Amygdala (tissue), 56 donors: ENCODE results near the gene STEAP3.

Source experiments
- DNase-seq, 56 donors: peaks; one replicate each; lab custom pipeline; 2025; lab: John Stamatoyannopoulos, UW

The STEAP3 gene

DNA sequence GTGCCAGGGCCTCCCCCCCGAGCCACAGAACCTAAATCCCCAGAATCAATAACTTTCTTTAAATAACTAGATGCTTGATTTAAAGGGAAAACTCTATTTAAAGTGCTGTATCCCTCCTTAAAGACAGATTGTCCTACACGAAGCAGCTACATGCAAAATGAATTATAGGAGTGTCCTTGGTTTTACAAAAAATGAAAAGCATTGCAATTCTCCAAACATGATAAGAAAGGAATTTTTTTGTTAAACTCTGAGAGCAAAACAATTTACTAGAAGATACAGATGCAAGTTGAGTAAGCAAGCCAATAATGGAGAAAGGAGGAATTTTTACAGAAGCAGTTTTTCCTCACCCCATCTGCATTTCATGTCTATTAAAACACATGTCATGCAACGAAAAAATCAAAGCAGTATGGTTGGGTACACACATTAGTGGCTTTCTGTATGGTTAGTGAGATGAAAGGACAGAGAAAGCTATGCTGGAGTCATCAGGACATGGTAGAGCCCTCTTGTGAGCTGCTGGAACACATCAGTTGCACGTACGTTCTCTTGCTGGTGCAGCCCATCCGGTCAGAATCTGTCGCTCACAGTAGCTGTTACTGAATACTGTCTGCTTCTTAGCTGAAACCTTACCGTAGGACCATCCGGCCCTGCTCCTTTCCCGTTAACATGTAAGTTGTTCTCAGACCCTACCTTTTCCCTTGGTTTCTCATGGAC, 25.9 kb upstream of the STEAP3 start:
- no peak for DNase-seq

DNA sequence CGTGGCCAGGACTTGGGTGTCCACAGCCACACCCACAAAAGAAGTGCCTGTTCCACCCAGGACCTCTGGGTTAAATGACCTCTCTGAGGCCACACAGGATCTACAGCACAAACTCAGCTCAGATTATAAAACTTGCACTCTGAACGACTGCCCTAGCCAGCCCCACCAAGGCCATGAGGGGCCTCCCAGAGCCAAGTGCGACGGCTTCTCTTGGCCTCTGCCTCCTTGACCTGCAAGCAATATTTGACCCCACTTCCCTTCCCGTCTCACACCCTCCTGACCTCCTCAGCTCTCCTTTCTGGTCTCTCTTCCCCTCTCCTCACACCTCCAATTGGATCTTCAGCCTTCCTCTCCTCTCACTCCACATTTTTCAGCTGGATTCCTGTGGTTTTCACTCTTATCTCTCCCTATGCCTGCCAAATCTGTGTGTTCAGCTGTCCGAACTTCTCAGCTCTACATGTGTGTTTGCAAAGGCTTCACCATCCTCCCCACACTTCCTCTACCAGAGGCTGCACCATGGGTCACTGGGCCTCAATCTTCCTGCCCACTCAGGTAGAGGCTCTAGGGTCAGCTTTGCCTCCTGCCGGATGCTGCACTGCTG, 25.3 kb upstream of the STEAP3 start:
- no peak for DNase-seq

- DNase-seq: no peak
These were observed 21.8 kb upstream of the STEAP3 start for GRCh38 chr2:119201815-119202214.

- DNase-seq: no peak
These were observed 20.9 kb upstream of the STEAP3 start for GRCh38 chr2:119202610-119203310.

DNA sequence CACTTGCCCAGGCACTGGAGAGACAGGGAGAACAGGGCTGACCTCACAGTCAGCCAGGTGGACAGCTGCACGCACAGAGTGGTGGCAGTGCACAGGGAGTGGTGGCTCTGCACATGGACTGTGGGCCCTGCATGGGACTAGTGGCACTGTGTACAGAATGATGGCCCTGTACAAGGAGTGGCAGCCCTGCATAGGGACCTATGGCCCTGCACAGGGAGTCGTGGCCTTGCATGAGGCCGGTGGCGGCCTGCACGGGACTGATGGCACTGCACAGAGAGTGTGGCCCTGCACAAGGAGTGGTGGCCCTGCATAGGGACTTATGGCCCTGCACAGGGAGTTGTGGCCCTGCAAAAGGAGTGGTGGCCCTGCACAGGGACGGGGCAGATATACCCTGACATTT, 19.1 kb upstream of the STEAP3 start:
- no peak for DNase-seq

DNA sequence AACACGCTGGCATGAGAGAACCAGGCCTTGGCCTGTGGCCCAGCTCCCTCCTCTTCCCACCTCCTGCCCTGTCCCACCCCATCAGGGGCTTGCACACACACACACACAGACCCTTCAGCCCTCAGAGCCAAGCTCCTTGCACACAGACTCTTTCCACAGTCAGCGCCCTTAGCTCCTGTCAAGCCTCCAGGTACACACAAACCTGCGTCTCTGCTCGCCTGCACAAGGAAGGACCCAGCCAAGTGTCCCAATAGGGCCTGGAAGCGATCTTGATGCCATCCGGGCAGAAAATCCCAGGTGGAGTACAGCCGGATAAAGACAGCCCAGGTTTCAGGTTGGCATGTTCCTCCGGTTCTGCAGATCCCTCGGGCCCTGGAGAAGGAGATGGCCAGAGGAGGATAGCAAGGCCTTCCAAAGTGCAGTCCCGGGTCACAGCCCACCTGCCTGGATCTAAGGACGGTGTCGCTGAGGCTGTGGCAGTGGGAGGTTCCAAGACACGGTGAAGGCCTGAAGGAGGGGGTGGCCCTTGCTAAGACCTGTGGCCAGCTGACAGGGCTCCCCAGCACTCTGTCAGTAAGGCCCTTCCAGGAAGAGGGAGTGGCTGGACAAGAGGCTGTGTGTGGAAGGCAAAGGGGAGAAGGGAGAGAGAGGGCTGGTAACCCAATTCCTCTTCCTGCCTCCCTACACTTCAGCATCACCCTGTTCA, 18.5 kb upstream of the STEAP3 start:
- no peak for DNase-seq

DNA sequence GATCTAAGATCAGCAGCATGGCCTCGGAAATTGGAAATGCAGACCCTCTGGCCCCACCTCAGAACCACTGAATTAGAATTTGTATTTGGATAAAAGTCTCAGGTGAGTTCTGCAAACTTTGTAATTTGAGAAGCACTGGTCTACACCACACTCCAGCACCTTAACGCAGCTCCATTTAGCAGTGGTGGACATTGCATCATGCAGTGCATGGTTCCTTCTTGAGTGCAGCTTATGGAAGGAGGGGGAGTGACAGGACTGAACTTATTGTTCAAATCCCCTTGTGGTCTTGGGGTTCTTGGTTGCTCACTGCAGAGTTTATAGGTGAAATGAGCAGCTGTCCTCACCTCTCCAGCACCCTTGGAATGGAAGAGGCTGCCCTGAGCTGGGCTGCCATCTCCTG, 17.4 kb upstream of the STEAP3 start:
- DNase-seq: no peak

GRCh38 chr2:119207447-119207846, 16.2 kb upstream of the STEAP3 start:
- no peak for DNase-seq

- DNase-seq: no peak
These were observed 14.8 kb upstream of the STEAP3 start for GRCh38 chr2:119208791-119209203.

GRCh38 chr2:119212139-119212800, 11.4 kb upstream of the STEAP3 start:
- DNase-seq: peak in 1 of 56 donors; percentile 22

GRCh38 chr2:119214453-119215037, 9.1 kb upstream of the STEAP3 start:
- no peak for DNase-seq

DNA sequence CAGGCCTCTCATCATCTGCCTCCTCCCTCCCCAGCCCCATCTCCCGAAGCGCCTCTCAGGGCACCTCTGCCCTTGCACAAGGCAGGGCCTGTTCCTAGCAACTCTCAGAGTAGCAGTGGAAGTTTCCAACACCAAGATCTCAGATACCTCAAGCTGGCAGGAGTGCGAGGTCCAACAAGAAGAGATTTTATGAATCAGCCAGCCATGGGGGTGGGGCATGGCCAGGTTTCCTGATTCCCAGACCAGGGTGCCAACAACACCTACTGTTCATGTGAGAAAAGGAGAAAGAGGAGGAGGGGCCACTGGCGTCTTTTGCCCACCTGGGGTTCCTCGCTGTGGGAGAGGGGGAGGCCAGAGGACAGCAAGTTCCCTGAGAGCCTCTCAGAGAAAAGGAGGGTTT, 6.6 kb upstream of the STEAP3 start:
- no peak for DNase-seq

- no peak for DNase-seq
These were observed 5.1 kb upstream of the STEAP3 start for GRCh38 chr2:119218478-119219064.

DNA sequence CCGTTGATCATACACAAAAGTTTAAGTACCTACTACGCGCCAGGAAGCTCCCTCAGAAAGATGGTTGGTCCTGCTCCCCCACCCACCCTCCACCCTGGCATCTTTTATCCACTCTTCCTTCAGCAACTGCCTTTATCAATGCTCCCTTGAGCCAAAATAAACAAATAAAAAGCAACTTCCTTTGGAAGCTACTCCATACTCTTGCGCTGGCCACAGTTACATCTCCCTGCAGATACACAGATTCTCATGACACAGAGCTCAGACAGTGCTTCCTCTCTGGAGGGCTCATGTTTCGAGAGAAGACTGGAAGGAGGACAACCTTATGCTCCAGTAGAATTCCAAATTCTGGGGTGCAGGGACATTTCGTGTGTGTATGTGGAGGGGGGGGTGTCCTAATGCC, 3.8 kb upstream of the STEAP3 start:
- DNase-seq: no peak

DNA sequence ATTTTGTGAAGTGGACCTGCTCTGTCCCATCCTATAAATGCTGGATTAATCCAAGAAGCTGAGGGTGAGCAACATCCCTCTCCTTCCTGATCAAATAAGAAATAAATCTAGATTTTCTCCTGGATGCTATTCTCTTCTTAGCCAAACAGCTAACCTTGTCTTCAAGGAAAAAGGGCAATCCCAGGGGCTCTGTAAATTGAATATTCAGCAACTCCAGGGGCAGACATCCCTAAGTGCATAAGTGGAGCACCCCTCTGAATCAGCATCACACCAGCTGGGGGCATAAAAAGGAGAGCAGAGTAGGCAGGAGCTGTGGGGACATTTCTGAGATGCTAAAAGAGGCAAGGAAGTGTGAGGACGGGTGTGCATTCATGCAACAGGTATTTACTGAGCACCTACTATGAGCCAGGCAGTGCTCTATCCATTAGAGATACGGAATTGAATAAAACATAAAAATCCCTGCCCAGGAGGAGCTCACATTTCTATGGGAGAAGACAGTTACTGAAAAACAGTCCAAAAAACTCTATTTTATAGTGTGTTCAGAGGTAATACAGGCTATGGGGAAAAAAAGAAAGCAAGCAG, 2.8 kb upstream of the STEAP3 start:
- DNase-seq: no peak

DNA sequence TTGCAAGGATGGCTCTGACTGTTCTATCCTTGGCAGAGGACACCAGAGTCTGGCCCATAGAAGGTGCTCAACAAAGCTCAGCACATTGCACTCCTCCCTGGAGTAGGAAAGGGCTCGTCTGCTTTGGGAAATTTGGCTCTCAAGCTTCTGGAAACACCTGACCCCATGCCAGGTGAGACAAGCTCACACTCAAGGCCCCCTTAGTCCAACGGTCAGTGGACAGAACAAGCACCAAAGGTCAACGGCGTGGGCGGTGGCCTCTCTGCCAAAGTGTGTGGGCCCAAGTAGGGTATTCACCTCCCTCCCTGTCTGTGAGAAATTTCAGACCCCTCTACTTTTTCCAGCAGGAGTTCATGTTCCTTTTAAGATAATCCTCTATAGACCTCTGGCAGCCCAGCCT, 2.0 kb upstream of the STEAP3 start:
- DNase-seq: no peak

- DNase-seq: no peak
These were observed 1.4 kb upstream of the STEAP3 start for GRCh38 chr2:119222213-119222612.

GRCh38 chr2:119222863-119223520, 642 bp upstream of the STEAP3 start:
- no peak for DNase-seq
